Stimulated activated CD8-positive, alpha-beta memory T cell treated with anti-CD3 and anti-CD28 coated beads, Interleukin-12 subunit alpha, Interleukin-12 subunit beta, amount 100 ng/mL, for 4 hours (primary cell): Measurements from ENCODE around the gene CEP70.
"Not testable (repeated sequence)": the region's sequence is repeated elsewhere in the genome, so short reads cannot be mapped to it uniquely, and the experiment has no call there.

Experiments
- DNase-seq: peaks from one replicate; pipeline ENCODE4 v3.0.0-alpha.2; 2020; ENCODE audit warnings: low read depth

The CEP70 gene

DNA sequence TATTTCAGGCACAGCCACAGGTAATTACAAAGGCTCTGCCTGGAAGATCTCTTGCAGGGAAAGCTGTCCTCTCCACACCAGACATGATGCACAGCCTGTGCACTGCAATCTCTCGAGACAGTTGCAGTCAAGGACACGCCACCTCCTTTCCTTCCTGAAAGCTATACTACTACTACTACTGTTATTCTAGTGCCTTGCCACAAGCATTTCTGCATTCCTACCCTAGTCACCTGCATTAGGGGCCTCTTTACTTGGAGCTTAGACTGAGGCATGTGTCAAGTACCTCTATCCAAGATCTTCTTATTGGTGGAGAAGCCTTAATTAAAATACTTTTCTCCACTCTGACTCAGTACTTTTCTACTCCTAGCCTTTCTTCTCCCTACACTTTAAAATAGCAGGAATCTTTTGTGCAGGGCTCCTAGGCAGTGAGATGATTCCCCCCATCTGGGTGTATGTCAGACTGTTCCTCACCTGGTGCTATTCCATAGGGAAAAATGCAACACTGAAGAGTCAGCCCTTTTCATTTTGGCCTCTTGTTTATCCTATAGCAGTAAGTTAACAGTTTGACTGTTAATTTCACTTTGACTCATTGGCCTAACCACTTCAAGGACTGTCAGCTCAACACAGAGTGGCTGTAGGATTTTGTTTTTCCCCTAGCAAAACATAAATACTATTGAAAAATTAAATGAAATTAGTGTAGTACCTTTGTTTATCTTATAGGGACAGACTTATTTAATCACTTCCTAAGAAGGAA is 80.8 kb downstream of the CEP70 start:
- DNase-seq = no peak

DNA sequence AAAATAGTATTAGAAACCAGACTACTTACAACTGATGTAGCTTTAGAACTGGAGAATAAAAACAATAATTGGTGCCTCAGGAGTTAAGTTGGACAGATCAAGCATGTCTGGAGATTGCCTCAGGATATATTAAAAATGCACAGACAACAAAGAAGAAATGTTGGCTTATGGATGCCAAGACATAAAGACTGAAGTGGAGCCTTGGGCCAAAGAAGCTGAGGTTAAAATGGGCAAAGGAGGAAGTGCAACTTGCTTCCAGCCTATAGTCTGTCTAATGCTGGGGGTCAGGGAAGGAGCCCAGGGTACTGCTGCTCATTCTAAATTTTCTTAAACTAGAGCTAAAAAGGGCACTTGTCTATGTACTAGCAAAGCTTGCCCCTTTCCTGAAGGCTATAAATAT is 82.1 kb downstream of the CEP70 start:
- no peak for DNase-seq

DNA sequence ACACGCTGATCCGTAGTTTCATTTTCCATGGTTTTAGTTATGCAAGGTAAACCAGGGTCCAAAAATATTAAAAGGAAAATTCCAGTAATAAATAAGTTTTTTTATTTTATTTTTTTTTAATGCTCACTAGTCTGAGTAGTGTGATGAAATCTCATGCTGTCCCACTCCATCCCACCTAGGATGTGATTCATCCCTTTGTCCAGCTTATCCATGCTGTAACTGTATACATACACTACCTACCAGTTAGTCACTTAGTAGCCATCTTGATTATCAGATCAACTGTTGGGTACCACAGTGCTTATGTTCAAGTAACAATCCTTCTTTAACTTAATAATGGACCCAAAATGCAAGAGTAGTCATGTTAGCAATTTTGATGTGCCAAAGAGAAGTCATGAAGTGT is 84.5 kb downstream of the CEP70 start:
- DNase-seq = no peak

DNA sequence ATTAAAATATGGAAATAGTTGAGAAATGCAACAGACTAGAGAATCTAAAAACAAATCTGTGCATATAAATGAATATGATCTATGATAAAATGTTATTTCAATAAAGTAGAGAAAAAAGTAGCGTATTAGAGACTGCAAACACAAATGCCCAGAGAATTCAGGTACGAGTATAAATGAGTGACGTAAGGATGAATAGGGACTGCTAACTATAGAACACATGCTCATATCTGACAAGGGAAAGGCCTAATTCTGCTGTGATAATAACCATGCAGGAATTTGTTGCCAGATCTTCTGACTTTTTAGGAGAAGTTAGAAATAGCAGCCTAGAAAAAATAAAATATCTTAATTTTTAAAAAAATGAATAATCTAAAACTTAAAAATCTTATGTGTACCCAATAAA is 86.5 kb downstream of the CEP70 start:
- DNase-seq = no peak

DNA sequence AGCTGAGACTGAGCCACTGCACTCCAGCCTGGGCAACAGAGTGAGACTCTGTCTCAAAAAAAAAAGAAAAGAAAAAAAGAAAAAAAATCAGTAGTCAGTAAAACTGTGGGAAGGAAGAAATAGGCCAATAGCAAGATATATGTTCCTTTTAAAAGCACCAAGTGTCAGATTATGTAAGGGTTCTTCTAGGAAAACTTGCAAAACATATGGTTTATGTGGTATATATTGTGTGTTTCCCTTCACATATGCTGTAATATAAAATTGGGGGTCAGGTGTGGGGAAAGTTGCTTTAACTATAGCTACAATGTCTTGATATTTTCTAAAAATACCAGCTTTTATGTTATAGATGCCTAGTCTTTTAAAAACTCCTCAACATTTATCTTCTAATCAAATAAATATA is 95.1 kb downstream of the CEP70 start:
- no peak for DNase-seq

DNA sequence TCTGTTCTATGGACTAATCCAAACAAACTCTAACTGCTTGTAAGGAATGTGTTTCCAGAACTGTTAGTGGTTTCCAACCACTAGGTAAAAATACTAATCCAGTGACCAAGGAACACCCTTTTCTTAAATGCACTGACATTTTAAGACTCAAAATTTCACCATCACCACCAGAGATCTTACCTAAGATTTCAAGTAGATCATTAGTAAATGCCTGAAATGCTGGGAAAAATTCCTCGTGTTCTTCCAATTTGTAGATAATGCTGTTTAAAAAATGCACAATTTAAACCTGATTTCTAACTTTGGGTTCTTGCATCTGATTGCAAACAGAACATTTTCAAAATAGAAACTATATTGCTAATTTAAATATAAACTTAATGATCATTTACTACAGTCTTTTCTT is 96.2 kb downstream of the CEP70 start:
- DNase-seq = no peak

DNA sequence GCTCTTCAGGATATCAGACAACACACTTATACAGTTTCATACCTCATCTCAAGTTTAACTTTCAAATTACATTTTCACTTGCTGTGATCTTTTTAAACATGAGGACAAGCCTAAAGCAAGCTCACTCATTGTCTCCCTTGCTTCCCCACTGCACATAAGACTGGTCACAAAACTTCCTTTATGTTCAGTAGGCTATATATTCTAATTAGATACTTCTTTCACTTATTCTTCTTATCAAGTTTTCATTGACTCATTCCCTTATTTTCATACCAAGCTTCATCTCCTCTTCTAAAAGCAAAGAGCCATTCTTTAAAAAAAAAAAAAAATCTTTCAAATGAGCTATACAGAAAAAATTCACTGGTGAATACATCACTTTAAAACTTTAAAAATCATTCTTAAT is 97.0 kb downstream of the CEP70 start:
- no peak for DNase-seq

DNA sequence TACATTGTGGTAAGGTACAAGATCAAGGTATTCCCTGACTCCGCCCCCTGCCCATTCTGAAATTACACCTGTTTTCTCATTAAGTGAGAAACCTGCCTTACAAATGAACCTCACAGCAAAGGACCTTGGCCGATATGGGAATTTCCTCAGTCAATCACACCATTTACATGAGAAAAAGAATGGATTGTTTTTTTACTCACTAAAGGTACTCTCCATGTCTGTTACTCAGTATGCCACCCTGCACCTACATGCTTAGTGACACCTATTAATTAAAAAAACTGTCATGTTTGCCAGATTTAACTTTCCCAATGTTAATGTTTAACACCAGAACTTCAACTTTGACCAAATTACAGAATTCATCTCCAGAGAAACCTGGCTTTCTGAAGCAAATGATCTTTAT is 97.6 kb downstream of the CEP70 start:
- no peak for DNase-seq

DNA sequence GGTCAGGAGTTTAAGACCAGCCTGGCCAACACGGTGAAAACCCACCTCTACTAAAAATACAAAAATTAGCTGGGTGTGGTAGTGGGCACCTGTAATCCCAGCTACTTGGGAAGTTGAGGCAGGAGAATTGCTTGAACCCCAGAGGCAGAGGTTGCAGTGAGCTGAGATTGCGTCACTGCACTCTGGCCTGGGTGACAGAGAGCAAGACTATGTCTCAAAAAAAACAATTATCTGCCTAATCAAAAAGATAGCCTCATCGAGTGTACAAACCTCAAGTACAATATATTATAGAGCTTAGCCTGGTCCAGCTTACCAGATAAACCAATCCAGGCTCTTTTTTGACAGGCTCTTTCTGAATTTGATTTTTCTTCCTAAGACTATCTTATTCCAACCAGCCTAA is 98.4 kb downstream of the CEP70 start:
- DNase-seq = not testable (repeated sequence)

DNA sequence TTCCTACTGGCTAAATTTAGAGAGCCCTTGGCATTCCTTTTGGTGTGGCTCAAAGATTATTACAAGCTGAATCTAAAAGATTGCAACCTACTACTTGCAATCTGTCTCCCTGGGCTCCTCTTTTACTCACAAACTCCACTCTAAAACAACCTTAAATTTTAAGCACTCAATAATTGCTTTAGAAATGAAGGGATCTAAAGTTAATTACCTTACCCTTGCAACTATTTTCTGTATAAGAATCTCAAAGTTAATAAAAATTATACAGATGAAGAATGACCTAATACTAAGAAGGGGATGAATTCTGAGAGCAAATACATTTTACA is 99.5 kb downstream of the CEP70 start:
- DNase-seq = no peak

DNA sequence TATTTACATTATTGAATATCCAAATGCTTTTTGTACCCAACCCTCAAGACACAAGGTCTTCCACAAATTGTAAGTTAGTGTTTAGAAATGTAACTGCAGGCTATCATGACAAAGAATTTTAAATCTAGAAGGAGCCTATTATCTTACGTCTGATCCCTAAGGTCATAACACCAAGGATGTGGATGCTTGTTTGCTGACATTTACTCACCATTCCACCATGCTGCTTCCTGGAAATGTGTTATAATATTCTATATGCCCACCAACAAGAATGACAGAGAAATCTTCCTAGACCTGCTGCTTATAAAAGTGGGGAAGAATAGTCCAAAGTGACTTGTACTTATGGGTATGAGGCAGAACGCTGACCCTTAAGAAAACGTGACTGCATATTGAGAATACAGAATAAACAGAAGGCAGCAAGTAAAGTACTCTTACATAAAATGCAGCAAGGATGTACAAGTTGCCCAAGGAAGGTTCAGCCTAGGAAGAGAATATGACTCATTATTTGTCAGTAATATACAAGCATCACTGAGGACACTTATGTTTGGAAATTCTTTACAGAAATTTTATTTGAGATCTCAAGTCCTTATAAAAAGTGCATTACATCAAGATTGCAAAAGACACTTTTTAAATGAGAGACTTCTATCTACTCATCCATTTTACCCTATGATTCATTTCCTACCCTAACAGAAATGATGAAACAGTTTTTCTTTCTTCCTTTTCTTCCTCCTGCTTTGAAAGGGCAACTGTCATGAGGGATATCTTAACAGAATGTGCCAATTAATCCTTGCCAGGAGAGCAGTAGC is 100.1 kb downstream of the CEP70 start:
- no peak for DNase-seq

DNA sequence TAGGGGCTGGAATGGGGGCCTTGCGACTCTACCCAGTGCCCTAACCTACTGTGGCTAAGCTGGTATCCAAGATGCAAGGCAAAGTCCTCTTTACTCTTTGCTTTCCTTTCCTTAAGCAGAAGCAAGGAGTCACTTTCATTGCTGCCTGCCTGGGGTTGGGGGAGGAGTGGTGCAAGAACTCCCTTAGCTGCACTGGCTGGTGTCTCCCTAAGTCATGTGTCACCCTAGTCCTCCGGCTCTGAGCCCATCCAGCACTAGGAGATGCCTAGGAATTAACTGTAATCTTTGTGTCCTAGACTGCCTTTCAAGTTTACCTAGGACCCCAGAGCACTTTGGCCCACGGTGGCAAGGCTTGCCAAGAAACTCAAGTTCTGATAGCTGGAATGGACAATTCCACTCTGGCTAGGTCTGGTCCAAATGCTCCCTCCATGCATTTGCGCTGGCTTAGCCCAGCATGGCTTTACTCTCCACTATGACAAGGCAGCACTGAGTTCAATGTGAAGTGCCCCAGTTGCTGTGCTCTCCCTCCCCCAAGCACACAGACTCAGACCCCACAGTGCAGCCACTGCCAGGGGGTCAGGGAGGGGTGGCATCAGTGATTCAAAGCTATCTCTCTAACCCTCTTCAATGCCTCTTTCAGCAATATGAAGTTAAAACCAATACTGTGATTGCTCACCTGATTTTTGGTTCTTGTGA is 100.9 kb downstream of the CEP70 start:
- no peak for DNase-seq

DNA sequence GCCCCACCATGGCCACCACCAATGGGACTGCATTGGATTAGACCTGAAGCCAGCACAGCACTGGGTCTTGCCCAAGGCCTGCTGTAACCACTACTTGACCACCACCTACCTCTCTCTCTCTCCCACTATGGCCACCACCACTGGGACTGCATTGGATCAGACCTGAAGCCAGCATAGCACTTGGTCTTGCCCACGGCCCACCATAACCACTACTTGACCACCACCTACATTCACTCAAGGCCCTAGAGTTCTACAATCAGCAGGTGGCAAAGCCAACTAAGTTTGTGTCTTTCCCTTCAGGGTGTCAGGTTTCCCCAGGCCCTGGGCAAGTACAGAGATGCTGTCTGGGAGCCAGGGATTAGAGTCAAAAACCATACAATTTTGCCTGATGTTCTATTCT is 102.1 kb downstream of the CEP70 start:
- no peak for DNase-seq

DNA sequence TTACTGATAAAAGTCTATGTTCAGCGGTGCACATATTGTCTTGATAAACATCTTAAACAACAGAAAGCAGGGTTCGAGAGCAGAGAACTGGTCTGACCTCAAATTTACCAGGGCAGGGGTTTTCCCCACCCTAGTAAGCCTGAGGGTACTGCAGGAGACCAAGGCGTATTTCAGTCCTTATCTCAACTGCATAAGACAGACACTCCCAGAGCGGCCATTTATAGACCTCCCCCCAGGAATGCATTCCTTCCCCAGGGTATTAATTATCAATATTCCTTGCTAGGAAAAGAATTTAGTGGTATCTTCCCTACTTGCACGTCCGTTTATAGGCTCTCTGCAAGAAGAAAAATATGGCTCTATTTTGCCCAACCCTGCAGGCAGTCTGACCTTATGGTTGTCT is 107.5 kb downstream of the CEP70 start:
- DNase-seq = not testable (repeated sequence)

DNA sequence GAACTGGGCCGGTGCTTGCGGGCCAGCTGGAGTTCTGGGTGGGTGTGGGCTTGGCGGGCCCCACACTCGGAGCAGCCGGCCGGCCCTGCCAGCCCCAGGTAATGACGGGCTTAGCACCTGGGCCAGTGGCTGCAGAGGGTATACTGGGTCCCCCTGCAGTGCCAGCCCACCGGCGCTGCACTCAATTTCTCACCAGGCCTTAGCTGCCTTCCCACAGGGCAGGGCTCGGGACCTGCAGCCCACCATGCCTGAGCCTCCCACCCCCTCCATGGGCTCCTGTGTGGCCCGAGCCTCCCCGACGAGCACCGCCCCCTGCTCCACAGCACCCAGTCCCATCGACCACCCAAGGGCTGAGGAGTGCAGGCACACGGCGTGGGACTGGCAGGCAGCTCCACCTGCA is 109.4 kb downstream of the CEP70 start:
- DNase-seq = not testable (repeated sequence)

DNA sequence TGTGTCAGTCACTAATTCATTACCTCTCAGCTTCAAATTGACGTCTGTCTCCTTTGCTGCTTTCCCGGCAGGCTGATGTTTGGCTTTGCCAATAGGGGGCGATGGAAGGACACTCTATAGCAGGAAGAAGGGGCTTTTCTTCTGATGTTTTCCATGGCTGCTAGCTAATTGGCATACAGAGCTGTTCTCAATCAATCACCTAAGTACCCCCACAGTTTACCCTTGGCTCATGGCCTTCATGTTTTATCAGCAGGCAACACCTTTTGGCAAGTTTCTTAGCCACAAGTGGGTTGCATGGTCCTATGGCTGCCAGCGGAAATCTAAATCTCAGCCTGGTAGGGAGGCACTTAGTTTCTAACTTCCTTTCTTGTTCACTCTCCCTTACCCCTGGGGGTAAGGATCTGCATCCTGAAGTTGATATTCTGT is 114.6 kb downstream of the CEP70 start:
- DNase-seq = no peak

DNA sequence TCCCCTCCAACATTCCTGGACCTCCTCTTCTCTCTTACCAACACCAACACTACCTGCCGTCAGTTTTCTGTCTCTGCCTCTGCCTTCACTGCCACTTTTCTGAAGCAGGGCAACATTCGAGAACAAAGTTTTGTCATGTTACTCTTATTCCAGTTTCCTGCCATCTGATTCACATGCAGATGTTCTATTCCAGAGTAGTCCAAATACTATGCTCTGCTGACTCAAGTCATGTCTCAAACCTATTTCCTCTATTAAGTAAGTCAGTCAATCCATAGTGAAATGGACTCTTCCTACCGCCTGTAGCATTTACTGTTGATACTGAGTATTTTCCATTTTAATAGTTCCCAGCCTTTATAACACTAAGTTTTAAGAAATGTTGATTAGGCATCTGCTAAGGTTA is 116.3 kb downstream of the CEP70 start:
- no peak for DNase-seq

DNA sequence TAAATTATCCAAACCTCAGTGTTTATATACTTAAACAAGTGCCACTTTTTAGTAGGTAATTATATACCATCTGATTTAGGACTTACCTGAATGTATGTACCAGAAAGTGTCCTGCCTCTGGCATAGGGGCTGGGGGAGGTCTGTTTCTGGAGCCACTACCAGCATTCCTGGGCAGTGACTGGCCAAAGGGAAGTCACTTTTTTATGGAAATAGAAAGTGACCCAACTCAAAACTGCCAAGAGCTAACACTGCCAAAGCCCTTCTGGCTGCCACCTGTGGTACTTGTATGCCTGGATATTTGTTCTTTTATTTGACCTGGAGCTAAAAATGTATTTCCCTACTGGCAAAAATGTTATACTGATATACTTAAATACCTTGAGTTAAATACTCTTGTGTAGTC is 116.9 kb downstream of the CEP70 start:
- DNase-seq = no peak

DNA sequence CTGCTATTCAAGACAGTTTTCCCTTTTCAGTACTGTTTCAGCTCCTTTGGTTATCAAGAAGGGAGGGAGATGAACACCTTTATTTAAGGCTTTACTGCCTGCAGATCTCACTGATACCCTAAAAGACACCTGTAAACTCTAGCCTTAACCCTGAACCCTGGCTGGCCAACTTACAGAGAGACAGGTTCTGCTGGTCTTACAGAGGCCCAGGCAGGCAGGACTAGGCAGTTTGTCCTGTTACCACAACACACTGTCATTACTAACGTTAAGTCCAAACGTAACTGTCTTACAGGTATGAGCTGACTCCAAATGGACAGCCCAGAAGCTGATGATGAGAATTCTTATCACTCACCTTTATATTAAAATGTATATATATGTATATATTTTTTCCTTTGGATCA is 117.5 kb downstream of the CEP70 start:
- no peak for DNase-seq

DNA sequence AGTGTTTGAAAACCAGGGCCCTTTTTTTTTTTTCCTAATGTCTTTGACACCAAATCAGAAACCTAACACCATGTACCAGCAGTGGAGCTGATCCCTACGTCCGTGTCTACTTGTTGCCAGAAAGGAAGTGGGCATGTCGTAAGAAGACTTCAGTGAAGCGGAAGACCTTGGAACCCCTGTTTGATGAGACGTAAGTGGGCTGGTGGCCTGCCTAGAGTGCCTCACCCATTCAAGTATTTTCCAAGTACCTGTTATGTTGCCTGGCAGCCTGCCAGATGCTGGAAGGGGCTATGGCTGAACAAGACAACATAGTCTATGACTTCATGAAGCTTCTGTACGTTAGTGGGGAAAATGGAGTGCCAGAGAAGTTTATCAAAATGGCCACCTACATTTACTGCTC is 119.9 kb downstream of the CEP70 start:
- DNase-seq = no peak

DNA sequence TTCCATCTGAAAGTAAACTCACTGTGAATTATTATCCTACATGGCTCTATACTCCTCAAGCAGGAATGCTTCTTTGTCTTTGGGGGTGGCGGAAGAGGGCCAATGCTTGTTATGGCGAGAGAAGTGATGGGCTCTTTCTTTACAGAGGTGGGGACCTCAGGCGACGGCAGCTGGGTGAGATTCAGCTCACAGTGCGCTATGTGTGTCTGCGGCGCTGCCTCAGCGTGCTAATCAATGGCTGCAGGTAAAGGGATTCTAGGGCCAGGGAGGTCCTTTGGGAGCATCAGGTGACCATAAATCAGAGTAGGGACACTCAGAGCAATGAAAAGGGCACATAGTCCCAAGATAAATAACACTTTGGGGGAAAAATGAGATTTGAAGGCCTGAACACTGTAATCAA is 120.7 kb downstream of the CEP70 start:
- no peak for DNase-seq

DNA sequence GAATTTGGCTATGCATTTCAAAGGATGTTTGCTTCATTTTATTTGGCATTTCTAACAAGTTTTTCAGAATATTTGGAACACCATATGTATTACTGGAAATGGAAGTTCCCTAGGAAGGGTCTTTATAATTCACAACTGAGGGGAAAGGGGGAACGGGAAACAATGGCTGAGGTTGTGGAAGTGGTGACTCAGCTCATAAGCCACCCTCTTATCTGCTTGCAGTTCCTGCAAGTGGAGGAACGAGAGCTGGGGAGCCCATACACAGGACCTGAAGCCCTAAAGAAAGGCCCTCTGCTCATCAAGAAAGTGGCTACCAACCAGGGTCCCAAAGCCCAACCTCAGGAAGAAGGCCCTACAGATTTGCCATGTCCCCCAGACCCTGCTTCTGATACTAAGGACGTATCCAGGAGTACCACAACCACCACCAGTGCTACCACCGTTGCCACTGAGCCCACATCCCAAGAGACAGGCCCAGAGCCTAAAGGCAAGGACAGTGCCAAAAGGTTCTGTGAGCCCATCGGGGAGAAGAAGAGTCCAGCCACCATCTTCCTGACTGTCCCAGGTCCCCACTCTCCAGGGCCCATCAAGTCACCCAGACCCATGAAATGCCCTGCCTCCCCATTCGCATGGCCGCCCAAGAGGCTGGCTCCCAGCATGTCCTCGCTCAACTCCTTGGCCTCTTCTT is 121.8 kb downstream of the CEP70 start:
- no peak for DNase-seq

DNA sequence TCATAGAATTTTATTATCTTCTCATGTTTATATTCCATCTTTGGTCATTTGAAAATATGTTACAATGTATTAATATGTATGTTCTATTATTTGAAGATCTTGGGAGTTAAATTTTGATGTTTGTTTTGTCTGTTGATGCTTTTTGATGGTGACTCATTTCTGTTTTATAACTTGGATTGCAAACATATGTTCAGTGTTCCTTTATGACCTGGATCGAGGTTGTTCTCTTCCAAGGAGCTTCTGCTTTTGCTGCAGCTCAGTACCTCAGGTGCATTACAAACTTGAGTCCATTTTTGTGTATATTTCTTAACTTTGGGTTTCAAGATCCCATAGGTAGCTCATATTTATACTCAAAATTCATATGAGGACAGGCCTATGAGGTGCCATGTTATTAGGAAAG is 122.6 kb downstream of the CEP70 start:
- no peak for DNase-seq
